Myocyte (in vitro differentiated cells): ENCODE measurements around the gene CSNK2B. TPM values are rescaled to one million over a fixed set of nuclear protein-coding genes. Genes with fewer than 3 reads are reported as not detected.

Source experiments
- DNase-seq: peaks from one replicate; pipeline ENCODE4 v3.0.0-alpha.2; 2012; ENCODE audit warnings: low read depth
- microRNA-seq: library from miRNA; unstranded; fragments of <30 nt; microRNA quantifications from one replicate; pipeline ENCODE4, GENCODE V29; 2016
- total RNA-seq: library from RNA; depleted of rRNA; stranded (reverse); fragments of >200 nt; gene quantifications from 2 replicates; pipeline ENCODE4 v1.2.3, GENCODE V29; 2014

CSNK2B gene
- total RNA-seq, 1 donor from 2014 or later: 211 TPM

DNA sequence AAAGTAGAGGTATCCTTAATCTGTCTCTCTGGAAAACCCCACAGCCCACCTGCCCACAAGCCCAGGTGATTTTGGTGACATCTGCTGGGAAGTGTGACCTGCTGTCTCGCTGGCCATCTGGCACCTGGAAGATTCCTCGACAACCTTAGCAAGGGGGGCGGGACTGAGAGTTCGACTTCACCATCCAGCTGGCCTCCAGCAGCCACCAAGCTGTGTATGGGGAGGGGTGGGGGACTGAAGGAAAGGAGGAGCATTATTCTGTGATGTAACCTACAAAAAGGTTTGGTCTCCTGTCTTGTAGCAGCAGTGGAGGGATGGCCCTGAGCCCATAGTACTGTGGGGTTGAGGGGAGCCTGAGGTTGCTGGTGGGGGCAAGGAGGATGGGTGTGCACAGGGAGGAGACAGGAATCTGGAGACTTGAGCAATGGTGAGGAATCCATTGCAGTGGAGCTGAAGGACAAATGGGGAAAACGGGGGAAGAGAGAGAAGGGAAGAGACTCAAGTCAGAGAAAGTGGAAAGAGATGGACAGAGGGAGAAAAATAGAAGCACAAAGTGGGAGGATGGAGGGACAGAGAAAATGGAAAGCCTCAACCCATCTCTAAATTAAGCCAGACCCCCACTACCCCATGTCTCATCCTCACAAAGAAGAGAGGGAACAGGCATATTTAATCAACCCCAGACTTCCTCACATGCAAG, 44.8 kb downstream of the CSNK2B start:
- no peak for DNase-seq

DNA sequence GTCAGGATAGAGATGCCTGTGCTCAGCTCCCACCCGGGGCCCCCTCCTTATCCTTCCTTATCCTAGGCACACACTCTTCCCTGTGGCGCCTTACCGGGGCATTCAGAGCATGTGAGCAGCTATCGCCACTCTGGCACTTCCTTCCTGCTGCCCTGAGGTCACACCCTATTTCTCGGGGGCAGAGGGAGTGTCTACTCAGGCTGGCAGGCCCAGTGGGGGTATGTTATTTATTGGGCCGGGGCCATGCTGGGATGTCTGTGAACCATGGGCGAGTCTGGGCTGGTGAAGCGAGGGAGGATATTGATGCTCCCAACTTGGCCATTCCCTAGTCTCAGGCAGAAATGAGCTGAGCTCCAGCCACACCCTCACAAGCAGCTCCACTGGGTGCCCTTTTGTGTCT, 45.4 kb downstream of the CSNK2B start:
- DNase-seq: no peak

DNA sequence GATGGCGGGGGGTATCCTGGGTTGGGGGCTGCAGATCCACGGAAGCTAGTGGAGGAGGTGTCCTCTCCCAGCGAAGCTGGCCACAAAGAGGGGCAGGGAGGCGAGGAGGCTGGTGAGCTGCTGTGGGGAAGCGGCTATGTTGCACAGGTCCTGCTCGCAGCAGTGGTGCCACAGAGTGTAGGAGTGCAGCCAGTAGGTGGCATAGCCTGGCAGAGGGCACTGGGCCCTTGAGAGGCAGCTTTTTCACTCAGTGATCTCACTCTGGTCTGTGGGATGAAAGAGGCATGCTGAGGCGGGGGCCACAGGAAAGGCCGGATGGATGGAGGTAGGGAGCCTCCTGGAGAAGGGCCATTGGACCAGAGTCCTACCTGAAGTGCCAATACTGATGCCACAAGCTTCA, 46.4 kb downstream of the CSNK2B start:
- peak; percentile 8 for DNase-seq

DNA sequence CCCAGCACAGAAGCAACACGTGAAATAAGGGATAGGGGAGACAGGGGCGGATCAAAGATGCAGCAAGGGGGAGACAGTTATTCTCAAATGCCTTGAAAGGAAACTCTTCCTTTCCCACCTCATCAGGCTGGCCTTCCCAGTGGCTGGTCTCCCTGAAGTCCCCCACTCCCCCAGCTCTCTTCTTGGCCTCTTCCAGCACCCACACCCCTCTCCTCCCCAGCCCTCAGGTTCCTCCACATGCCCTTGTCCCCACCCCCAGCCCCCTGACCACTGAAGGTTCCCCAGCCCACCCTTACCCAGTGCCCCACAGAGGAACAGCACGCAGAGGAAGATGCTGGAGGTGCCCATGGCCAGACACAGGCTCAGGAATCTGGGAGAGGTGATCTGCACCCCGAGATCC, 47.6 kb downstream of the CSNK2B start:
- no peak for DNase-seq

DNA sequence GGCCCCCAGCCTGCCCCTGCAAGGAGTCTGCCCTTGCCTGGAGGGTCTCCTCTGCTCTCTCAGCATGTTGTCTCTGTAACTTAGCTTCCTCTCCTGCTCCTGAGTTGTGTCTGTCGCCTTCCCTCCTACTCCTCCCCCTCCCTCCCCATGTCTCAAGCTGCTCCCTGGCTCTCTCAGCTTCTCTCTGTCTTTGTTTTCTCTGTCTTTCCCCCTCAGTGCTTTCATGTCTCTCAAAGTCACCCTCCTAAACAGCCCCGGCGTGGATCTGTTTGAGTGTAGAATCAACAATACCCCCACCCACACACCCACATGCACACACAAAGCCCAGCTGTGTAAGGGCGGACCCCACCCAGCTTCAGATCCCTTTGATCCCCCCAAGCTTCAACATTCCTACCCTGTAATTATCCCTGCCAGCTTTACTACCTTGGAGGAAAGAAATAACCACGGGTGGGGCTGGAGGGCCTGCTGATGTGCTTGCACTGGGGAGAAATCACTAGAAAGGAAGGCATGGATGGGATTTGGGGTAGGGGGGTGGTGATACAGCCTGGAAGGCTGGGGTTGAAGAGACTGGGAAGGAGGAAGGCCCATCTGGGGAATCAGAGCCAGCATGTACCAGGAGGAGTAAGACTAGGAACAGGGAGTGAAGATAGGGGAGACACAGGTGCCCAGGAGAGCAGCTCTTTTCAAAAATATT, 48.3 kb downstream of the CSNK2B start:
- DNase-seq: no peak

DNA sequence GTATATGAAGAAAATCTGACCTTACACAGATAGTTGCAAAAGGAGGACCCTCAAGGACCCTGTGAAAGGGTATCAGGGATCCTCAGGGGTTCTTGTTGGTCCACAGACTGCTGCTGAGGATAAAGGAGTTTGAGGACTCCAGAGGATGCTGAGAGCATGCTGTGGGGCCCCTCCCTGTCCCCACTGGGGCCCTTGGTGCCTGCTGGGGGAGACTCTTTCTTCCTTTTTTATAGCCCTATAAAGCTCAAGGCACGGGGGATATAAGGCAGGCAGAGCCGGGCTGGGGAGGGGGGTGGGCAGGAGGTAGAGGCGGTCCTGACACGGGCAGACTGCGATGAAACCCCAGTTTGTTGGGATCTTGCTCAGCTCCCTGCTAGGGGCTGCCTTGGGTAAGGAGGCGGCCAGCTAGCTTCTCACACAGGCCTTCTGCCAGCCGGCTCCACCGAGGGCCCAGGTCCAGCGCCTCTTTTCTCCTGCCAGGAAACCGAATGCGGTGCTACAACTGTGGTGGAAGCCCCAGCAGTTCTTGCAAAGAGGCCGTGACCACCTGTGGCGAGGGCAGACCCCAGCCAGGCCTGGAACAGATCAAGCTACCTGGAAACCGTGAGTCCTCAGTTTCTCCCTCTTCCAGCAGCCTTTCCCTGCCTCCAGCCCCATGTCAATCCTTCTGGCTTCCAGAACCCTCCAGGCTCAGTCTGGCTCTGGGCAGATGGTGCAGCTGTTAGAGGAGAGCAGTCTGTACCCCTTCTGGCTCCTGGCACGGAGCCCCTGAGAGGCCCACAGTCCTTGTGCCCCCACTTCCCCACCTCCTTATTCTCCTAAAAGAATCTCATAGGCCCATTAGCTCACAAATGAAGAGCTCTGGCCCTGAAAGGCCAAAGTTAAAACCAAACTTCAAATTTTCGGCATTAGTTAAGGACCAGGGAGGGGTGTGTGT, 49.4 kb downstream of the CSNK2B start, which contains the start of gene LY6G6D:
LY6G6D (plus strand) TSS at position 327 of the 937 bp plus-strand sequence; CDS start at position 335, 8 bp downstream.
- DNase-seq: no peak

DNA sequence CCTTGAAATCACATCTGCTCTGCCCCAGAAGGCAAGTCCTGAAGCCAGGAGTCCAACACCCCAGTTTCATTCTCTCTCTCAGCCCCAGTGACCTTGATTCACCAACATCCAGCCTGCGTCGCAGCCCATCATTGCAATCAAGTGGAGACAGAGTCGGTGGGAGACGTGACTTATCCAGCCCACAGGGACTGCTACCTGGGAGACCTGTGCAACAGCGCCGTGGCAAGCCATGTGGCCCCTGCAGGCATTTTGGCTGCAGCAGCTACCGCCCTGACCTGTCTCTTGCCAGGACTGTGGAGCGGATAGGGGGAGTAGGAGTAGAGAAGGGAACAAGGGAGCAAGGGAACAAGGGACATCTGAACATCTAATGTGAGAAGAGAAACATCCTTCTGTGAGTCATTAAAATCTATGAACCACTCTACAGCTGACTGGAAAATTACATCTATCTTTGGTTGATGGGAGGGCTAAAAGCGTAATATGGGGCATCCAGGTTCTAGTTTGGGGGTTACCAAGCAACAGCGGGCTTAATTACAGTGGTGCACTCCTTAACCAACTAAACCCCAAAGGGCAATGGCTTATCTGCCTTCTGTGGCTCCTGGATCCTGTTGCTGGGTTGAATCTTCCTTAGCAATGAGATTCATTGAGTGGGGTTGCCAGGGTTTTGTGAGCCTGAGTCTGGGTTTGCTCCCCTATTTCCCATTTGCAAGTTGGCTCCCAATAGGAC, 51.8 kb downstream of the CSNK2B start:
- DNase-seq: no peak

DNA sequence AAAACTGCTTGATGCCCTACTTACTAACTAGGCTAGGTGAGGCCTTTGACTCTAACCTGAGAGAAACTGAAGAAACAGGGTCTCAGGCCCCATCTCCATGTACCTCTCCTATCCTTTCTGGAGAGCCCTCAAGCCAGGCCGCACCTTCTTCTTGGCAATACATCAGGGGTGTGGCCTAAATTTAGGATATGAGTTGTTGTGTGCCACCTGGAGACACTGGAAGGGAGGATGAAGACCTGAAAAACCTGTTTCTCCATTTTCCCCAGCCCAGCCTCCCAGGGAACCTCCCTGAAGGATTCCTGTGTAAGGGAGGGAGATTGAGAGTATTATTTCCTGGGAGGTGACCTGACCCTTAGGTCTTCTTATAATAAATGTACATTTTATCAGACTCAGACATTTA, 52.4 kb downstream of the CSNK2B start:
- DNase-seq: no peak

DNA sequence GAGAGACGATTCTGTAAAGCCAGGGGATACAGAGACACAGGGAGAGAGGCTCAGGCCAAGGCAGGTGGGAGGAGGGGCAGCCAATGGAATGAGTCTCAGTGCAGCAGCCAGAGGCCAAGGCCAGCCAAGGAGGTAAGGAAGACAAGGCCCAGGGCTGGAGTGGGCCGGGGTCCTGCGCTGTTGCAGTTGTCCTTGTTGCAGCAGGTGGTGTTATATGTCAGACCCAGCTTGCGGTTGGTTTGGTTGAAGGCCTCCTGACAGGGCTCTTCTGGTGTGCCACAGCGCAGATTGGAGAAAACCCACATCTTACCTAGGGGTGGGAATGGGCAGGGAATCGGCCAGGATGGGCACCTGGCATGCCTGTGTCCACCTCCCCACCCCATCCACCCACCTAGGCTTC, 53.1 kb downstream of the CSNK2B start:
- no peak for DNase-seq

Small RNAs within 50 kb of the gene (microRNA-seq; reads per million reads assigned to microRNA genes)
- gene MIR4646 (0.65 reads per million), gene MIR6832 (not detected)

Other genes with a start within 250 kb of the CSNK2B start
- gene MICB, start 167.9 kb upstream of the CSNK2B start, total RNA-seq: 2.1 and 2.9 TPM in 2 replicates
- not detected in 2 replicates for gene MCCD1, start 137.1 kb upstream of the CSNK2B start, total RNA-seq
- 290 and 382 TPM in 2 replicates for gene DDX39B, start 124.1 kb upstream of the CSNK2B start, total RNA-seq
- gene ATP6V1G2, start 119.5 kb upstream of the CSNK2B start, total RNA-seq: 4.8 and 8.5 TPM in 2 replicates
- gene NFKBIL1, start 118.5 kb upstream of the CSNK2B start, total RNA-seq: 26.1 and 28.3 TPM in 2 replicates
- gene LTA, start 93.8 kb upstream of the CSNK2B start, total RNA-seq: not detected in 2 replicates
- not detected in 2 replicates for gene TNF, start 90.5 kb upstream of the CSNK2B start, total RNA-seq
- gene LTB, start 83.7 kb upstream of the CSNK2B start, total RNA-seq: 0.40 TPM in 1 of 2 replicates, not detected in the other
- gene LST1, start 79.8 kb upstream of the CSNK2B start, total RNA-seq: not detected in 2 replicates
- gene NCR3, start 73.1 kb upstream of the CSNK2B start, total RNA-seq: not detected in 2 replicates
- not detected in 2 replicates for gene AIF1, start 50.8 kb upstream of the CSNK2B start, total RNA-seq
- gene PRRC2A, start 45.4 kb upstream of the CSNK2B start, total RNA-seq: 77.2 and 85.9 TPM in 2 replicates
- gene BAG6, start 13.4 kb upstream of the CSNK2B start, total RNA-seq: 271 and 307 TPM in 2 replicates
- 2.9 and 4.2 TPM in 2 replicates for gene APOM, start 10.2 kb upstream of the CSNK2B start, total RNA-seq
- 20.6 and 24.0 TPM in 2 replicates for gene C6orf47, start 5.3 kb upstream of the CSNK2B start, total RNA-seq
- 8.6 and 12.9 TPM in 2 replicates for gene GPANK1, start 1.1 kb upstream of the CSNK2B start, total RNA-seq
- gene LY6G5B, start 3.9 kb downstream of the CSNK2B start, total RNA-seq: 2.9 and 4.0 TPM in 2 replicates
- 2.7 and 3.4 TPM in 2 replicates for gene LY6G5C, start 15.0 kb downstream of the CSNK2B start, total RNA-seq
- 58.9 and 66.0 TPM in 2 replicates for gene ABHD16A, start 37.2 kb downstream of the CSNK2B start, total RNA-seq
- gene LY6G6F, start 40.8 kb downstream of the CSNK2B start, total RNA-seq: not detected in 2 replicates
- not detected in 2 replicates for gene LY6G6D, start 49.3 kb downstream of the CSNK2B start, total RNA-seq
- gene LY6G6C, start 55.7 kb downstream of the CSNK2B start, total RNA-seq: not detected in 2 replicates
- gene MPIG6B, start 57.3 kb downstream of the CSNK2B start, total RNA-seq: not detected in 2 replicates
- gene DDAH2, start 63.2 kb downstream of the CSNK2B start, total RNA-seq: 120 and 142 TPM in 2 replicates
- 257 and 425 TPM in 2 replicates for gene CLIC1, start 70.5 kb downstream of the CSNK2B start, total RNA-seq
- gene MSH5, start 73.9 kb downstream of the CSNK2B start, total RNA-seq: 7.4 and 8.4 TPM in 2 replicates
- 0.94 TPM in 1 of 2 replicates, not detected in the other for gene SAPCD1, start 96.6 kb downstream of the CSNK2B start, total RNA-seq
- 1.3 TPM in 1 of 2 replicates, not detected in the other for gene VWA7, start 111.2 kb downstream of the CSNK2B start, total RNA-seq
- 56.4 and 62.2 TPM in 2 replicates for gene VARS1, start 129.7 kb downstream of the CSNK2B start, total RNA-seq
- gene LSM2, start 140.9 kb downstream of the CSNK2B start, total RNA-seq: 28.7 and 38.8 TPM in 2 replicates
- gene HSPA1L, start 149.2 kb downstream of the CSNK2B start, total RNA-seq: 2.6 and 3.6 TPM in 2 replicates
- gene HSPA1A, start 149.5 kb downstream of the CSNK2B start, total RNA-seq: 109 and 131 TPM in 2 replicates
- 86.3 and 98.7 TPM in 2 replicates for gene HSPA1B, start 161.7 kb downstream of the CSNK2B start, total RNA-seq
- gene NEU1, start 196.7 kb downstream of the CSNK2B start, total RNA-seq: 128 and 187 TPM in 2 replicates
- 0.11 and 0.16 TPM in 2 replicates for gene SLC44A4, start 212.9 kb downstream of the CSNK2B start, total RNA-seq
- gene EHMT2, start 231.6 kb downstream of the CSNK2B start, total RNA-seq: 33.7 and 36.4 TPM in 2 replicates
- gene ZBTB12, start 236.0 kb downstream of the CSNK2B start, total RNA-seq: 2.7 and 3.3 TPM in 2 replicates